ENCODE measurements around the gene UNC79.
"Not testable (repeated sequence)": the region's sequence is repeated elsewhere in the genome, so short reads cannot be mapped to it uniquely, and the experiment has no call there.

UNC79 gene

GRCh38 chr14:93430315-93431035 is at the start of gene UNC79:
UNC79 (plus strand) TSS chr14:93430939; CDS start chr14:93431030, 91 bp downstream.
- DNase-seq (ENCODE audit: low spot score) = peak; percentile 31
- TF ChIP-seq, protein P1, sequence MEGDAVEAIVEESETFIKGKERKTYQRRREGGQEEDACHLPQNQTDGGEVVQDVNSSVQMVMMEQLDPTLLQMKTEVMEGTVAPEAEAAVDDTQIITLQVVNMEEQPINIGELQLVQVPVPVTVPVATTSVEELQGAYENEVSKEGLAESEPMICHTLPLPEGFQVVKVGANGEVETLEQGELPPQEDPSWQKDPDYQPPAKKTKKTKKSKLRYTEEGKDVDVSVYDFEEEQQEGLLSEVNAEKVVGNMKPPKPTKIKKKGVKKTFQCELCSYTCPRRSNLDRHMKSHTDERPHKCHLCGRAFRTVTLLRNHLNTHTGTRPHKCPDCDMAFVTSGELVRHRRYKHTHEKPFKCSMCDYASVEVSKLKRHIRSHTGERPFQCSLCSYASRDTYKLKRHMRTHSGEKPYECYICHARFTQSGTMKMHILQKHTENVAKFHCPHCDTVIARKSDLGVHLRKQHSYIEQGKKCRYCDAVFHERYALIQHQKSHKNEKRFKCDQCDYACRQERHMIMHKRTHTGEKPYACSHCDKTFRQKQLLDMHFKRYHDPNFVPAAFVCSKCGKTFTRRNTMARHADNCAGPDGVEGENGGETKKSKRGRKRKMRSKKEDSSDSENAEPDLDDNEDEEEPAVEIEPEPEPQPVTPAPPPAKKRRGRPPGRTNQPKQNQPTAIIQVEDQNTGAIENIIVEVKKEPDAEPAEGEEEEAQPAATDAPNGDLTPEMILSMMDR (IDR thresholded peaks at IDR 0.05; ENCODE audit: borderline replicate concordance, control extremely low read depth, extremely low read depth, insufficient read depth, missing control alignments) = no peak
- in situ Hi-C loops (cut with MboI; ENCODE audit: low sequenced_read_pairs, unreplicated experiment) = no loop called here

DNA sequence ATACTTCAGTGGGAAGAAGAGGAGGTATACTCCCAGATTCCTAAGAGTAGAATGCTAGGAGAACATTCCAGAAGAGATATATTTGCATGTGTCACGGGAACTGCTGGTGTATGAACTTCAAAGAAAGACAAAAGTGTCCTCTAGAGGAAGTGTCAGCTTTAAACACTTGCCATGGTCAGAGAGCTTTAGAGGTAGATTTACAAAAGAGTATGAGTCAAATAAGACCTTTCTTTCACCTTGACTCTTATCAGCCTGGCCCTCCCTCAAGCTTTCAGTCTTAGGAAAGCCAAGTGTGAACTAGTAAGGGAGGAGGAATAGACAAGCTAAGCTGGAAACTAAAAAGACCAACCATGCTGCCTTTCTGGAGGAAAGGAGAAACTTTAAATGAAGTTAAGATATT is 49.1 kb upstream of the UNC79 start:
- in situ Hi-C loops (cut with MboI; ENCODE audit: low sequenced_read_pairs, unreplicated experiment) = no loop called here
- DNase-seq (ENCODE audit: low spot score) = peak; percentile 27
- TF ChIP-seq, protein P1 (IDR thresholded peaks at IDR 0.05; ENCODE audit: borderline replicate concordance, control extremely low read depth, extremely low read depth, insufficient read depth, missing control alignments) = peak; percentile 14

DNA sequence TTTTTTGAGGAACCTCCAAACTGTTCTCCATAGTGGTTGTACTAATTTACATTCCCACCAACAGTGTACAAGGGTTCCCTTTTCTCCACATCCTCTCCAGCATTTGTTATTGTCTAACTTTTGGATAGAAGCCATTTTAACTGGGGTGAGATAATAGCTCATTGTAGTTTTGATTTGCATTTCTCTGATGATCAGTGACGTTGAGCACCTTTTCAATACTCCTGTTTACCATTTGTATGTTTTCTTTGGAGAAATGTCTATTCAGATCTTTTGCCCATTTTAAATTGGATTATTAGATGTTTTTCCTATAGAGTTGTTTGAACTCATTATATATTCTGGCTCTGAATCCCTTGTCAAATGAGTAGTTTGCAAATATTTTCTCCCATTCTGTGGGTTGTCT is 46.5 kb upstream of the UNC79 start:
- in situ Hi-C loops (cut with MboI; ENCODE audit: low sequenced_read_pairs, unreplicated experiment); DNase-seq (ENCODE audit: low spot score): not testable (repeated sequence)

DNA sequence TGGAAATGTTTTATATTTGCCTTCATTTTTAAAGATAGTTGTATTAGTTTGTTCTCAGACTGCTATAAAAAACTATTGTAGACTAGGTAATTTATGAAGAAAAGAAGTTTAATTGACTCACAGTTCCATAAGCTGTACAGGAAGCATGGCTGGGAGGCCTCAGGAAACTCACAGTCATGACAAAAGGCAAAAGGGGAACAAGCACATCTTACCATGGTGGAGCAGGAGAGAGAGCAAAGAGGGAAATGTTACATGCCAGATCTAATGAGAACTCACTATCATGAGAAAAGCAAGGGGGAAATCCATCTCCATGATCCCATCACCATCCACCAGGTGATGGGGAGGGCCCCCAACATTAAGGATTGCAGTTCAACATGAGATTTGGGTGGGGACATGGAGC is 35.5 kb upstream of the UNC79 start:
- no peak for DNase-seq (ENCODE audit: low spot score)
- in situ Hi-C loops (cut with MboI; ENCODE audit: low sequenced_read_pairs, unreplicated experiment) = no loop called here
- TF ChIP-seq, protein P1 (IDR thresholded peaks at IDR 0.05; ENCODE audit: borderline replicate concordance, control extremely low read depth, extremely low read depth, insufficient read depth, missing control alignments) = no peak

DNA sequence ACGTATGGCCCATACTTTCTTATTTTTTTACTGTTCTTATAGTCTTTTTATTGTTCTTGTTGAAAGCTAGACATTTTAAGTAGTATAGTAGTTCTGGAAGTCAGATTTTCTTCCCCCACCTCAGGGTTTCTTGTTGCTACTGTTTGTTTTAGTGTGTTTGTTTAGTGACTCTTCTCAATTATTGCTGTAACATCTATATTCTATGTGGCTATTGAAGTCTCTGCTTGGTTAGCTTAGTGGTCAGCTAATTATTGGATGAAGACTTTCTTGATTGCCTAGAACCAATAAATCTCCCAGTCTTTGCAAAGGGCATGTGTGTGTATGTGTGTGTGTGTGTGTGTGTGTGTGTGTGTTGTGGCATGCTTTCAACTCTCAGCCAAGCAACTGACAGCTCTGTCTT is 34.3 kb upstream of the UNC79 start:
- in situ Hi-C loops (cut with MboI; ENCODE audit: low sequenced_read_pairs, unreplicated experiment) = no loop called here

GRCh38 chr14:93398491-93398890 is 32.2 kb upstream of the UNC79 start:
- no peak for DNase-seq (ENCODE audit: low spot score)
- in situ Hi-C loops (cut with MboI; ENCODE audit: low sequenced_read_pairs, unreplicated experiment) = no loop called here
- TF ChIP-seq, protein P1 (IDR thresholded peaks at IDR 0.05; ENCODE audit: borderline replicate concordance, control extremely low read depth, extremely low read depth, insufficient read depth, missing control alignments) = no peak

More for the DNA sequence above, 34.3 kb upstream of the UNC79 start:
- no peak for DNase-seq (ENCODE audit: low spot score)
- TF ChIP-seq, protein P1 (IDR thresholded peaks at IDR 0.05; ENCODE audit: borderline replicate concordance, control extremely low read depth, extremely low read depth, insufficient read depth, missing control alignments) = no peak

- TF ChIP-seq, protein P1 (IDR thresholded peaks at IDR 0.05; ENCODE audit: borderline replicate concordance, control extremely low read depth, extremely low read depth, insufficient read depth, missing control alignments) = no peak
- no peak for DNase-seq (ENCODE audit: low spot score)
- in situ Hi-C loops (cut with MboI; ENCODE audit: low sequenced_read_pairs, unreplicated experiment) = no loop called here
Measured at GRCh38 chr14:93402951-93403350, 27.8 kb upstream of the UNC79 start.
